ENCODE results near the gene LRRC74B. TPM values are rescaled to one million over a fixed set of nuclear protein-coding genes. Genes with fewer than 3 reads are reported as not detected.
A peak's percentile ranks its signal among the peaks of the same experiment; 100 is the strongest.

The LRRC74B gene
- total RNA-seq, 4 donors from 2014 or later = not detected

DNA sequence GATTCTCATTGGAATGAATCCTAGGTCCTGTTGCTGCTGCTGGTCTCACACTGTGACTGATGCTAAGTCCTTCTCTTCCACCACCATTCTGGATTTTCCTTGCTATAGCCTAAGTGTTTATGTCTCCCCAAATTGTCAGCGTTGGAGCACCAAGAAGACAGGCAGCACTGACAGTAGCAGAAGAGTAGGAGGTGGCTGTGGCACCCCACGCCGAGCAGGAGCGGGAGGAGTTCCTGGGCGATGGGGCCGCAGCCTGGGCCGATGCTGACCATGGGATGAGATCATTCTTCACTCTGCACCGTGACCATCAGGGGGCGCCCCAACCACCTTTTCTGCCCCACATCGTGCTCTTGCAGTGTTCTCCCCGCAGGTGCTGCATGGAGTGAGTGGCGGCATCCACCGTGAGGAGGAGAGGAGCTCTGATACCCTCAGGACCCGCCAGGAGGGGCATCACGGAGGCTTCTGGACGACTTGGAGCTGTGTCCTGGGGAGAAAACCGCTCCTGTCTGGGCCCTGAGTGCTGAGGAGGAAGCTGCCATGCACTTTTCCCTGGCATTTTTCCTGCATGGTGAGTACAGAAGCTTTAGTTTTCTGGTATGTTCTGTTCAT, 57.0 kb downstream of the LRRC74B start:
- in situ Hi-C loops (cut with MboI; ENCODE audit: low sequenced_read_pairs in 4 of 4) (no loop called here), intact Hi-C loops (cut with DNase I; ENCODE audit: low total_unique reads) (no loop called here)
- Histone ChIP-seq H3K36me3 (no peaks in the 10 kb centered on the region), H3K4me3 (no peak overlapping the region), H3K27me3 (peaks cover 3 to 6% (median 4%) of the 10 kb centered on the region in 3 donors), H3K9me3 (no peaks in the 10 kb centered on the region), H3K4me1 (no peaks in the 10 kb centered on the region), H3K27ac (no peak overlapping the region)
- peak in 1 of 2 donors; percentile 75 for ATAC-seq
- TF ChIP-seq, protein P1, sequence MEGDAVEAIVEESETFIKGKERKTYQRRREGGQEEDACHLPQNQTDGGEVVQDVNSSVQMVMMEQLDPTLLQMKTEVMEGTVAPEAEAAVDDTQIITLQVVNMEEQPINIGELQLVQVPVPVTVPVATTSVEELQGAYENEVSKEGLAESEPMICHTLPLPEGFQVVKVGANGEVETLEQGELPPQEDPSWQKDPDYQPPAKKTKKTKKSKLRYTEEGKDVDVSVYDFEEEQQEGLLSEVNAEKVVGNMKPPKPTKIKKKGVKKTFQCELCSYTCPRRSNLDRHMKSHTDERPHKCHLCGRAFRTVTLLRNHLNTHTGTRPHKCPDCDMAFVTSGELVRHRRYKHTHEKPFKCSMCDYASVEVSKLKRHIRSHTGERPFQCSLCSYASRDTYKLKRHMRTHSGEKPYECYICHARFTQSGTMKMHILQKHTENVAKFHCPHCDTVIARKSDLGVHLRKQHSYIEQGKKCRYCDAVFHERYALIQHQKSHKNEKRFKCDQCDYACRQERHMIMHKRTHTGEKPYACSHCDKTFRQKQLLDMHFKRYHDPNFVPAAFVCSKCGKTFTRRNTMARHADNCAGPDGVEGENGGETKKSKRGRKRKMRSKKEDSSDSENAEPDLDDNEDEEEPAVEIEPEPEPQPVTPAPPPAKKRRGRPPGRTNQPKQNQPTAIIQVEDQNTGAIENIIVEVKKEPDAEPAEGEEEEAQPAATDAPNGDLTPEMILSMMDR (IDR thresholded peaks at IDR 0.05 in 4 of 5, conservative IDR thresholded peaks at IDR 0.05 in 1 of 5) = peak; percentile 32 to 66 (median 51)
- TF ChIP-seq POLR2A (IDR thresholded peaks at IDR 0.05) = no peak
- DNase-seq = peak; percentile 4 to 28

DNA sequence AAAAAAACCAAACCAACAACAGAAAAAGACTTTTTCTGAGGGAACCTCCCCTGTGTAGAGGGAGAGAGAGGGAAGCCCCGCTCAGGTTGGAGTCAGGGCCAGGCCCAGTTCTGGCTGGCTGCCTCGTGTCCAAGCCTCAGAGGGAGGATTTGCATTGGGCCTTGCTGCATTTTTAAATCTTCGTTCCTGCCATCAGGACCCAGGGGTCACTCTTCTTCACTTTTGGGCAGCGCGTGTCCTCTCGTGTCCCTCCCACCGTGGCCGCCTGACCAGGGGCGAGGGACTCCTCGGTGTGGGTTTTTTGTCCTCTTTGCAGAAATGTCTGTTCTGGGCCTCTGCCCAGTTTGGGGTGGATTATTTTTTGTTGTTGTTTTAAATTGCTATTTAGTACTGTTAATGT, 57.9 kb downstream of the LRRC74B start:
- no peaks in the 10 kb centered on the region for H3K4me1 ChIP-seq
- H3K4me3 ChIP-seq = no peak overlapping the region
- TF ChIP-seq, protein P1 (IDR thresholded peaks at IDR 0.05 in 4 of 5, conservative IDR thresholded peaks at IDR 0.05 in 1 of 5) = no peak
- no peak for TF ChIP-seq POLR2A (IDR thresholded peaks at IDR 0.05)
- in situ Hi-C loops (cut with MboI; ENCODE audit: low sequenced_read_pairs in 4 of 4) = no loop called here
- H3K9me3 ChIP-seq = no peaks in the 10 kb centered on the region
- intact Hi-C loops (cut with DNase I; ENCODE audit: low total_unique reads) = no loop called here
- no peak overlapping the region for H3K27ac ChIP-seq
- H3K36me3 ChIP-seq = no peaks in the 10 kb centered on the region
- DNase-seq (no peak), ATAC-seq (no peak)
- peaks cover 3 to 4% (median 4%) of the 10 kb centered on the region in 3 donors for H3K27me3 ChIP-seq

DNA sequence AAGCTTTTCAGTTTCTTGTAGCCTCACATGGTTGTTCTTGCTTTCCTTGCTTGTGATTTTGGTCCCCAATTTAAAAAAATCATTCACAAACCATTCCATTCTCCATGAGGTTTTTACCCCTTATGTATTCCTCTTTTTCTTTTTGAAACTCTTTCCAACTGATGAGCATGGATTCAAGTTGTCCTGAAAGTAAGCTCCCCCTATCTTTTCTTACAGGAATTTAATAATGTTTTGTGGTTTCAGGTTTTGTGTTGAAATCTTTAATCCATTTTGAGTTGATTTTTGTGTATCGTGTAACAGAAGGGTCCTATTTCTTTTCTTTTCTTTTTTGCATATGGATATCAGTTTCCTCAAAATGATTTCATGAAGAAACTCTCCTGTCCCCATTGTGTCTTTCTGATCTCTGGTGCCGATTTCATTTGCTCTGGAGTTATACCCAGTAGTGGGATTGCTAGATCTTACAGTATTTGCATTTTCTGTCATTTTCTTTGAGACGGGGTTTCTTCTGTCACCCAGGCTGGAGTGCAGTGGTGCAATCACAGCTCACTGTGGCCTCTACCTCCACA, 58.5 kb downstream of the LRRC74B start:
- H3K4me3 ChIP-seq = no peak overlapping the region
- H3K27ac ChIP-seq = no peak overlapping the region
- in situ Hi-C loops (cut with MboI; ENCODE audit: low sequenced_read_pairs in 4 of 4) = no loop called here
- TF ChIP-seq, protein P1 (IDR thresholded peaks at IDR 0.05 in 4 of 5, conservative IDR thresholded peaks at IDR 0.05 in 1 of 5) = no peak
- TF ChIP-seq POLR2A (IDR thresholded peaks at IDR 0.05) = no peak
- ATAC-seq (no peak), DNase-seq (no peak)
- intact Hi-C loops (cut with DNase I; ENCODE audit: low total_unique reads) = no loop called here
- H3K4me1 ChIP-seq = no peaks in the 10 kb centered on the region
- H3K36me3 ChIP-seq = no peaks in the 10 kb centered on the region
- no peaks in the 10 kb centered on the region for H3K9me3 ChIP-seq
- H3K27me3 ChIP-seq = peaks cover 3 to 4% (median 4%) of the 10 kb centered on the region in 3 donors

DNA sequence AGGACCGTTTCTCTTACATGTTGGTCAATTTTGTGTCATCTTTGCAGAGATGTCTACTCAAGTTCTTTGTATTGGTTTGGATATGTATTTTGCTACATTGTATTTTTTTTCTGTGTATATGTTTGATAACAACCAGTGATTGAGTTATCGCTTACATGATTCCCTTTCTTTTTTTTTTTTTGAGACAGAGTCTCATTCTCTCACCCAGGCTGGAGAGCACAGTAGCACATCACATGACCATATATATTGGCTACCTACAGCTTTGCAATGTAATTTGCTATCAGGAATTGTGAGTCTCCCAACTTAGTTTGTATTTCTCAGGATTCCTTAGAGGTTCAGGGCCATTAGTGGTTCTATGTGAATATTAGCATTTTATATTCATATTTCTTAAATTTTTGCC, 59.5 kb downstream of the LRRC74B start:
- TF ChIP-seq, protein P1 (IDR thresholded peaks at IDR 0.05 in 4 of 5, conservative IDR thresholded peaks at IDR 0.05 in 1 of 5) = no peak
- no peak for TF ChIP-seq POLR2A (IDR thresholded peaks at IDR 0.05)
- no peaks in the 10 kb centered on the region for H3K9me3 ChIP-seq
- H3K36me3 ChIP-seq = no peaks in the 10 kb centered on the region
- H3K4me1 ChIP-seq = no peaks in the 10 kb centered on the region
- in situ Hi-C loops (cut with MboI; ENCODE audit: low sequenced_read_pairs in 4 of 4) = no loop called here
- no peak for ATAC-seq
- no peak overlapping the region for H3K27ac ChIP-seq
- no peak for DNase-seq
- peaks cover 3 to 4% (median 4%) of the 10 kb centered on the region in 3 donors for H3K27me3 ChIP-seq
- intact Hi-C loops (cut with DNase I; ENCODE audit: low total_unique reads) = no loop called here
- no peak overlapping the region for H3K4me3 ChIP-seq
